Measurements from ENCODE around the gene IGSF21. TPM values are rescaled to one million over a fixed set of nuclear protein-coding genes. Genes with fewer than 3 reads are reported as not detected.

Gene IGSF21
- total RNA-seq, 1 experiment from 2014 or later, result 5.2 TPM

- Mint-ChIP-seq H3K27me3 (ENCODE audit: low read depth) (peaks cover 17% of the 10 kb centered on the region), H3K4me3 (no peak overlapping the region), H3K9me3 (peaks cover 0 to 2% of the 10 kb centered on the region in 2 experiments; a peak in 1 of 5 replicates), H3K27ac (no peak overlapping the region; a peak in 1 of 7 replicates), H3K4me1 (peaks cover 27 to 35% of the 10 kb centered on the region in 2 experiments), H3K36me3 (ENCODE audit: insufficient read depth in 1 of 3, low read depth in 3 of 3) (no peaks in the 10 kb centered on the region; a peak in 1 of 7 replicates)
- no peak overlapping the region for H3K18ac ChIP-seq (ENCODE audit: insufficient read length, low read depth, low read length)
- H3K79me1 ChIP-seq (ENCODE audit: insufficient read depth, low read depth, low read length, poor library complexity, severe bottlenecking), result no peaks in the 10 kb centered on the region
- DNase-seq, result no peak
- H2BK15ac ChIP-seq (ENCODE audit: low read depth, low read length), result no peak overlapping the region
- no peak overlapping the region for H3K4ac ChIP-seq (ENCODE audit: low read depth, low read length)
- H3K79me2 ChIP-seq (ENCODE audit: insufficient read depth, low read length), result no peaks in the 10 kb centered on the region
- no peak overlapping the region for H2AFZ ChIP-seq (ENCODE audit: low read length)
- H3K56ac ChIP-seq (ENCODE audit: insufficient read length, low read depth, low read length), result no peak overlapping the region
- no peak overlapping the region for H3K4me2 ChIP-seq (ENCODE audit: insufficient read depth, insufficient read length, low read length)
- H4K8ac ChIP-seq (replicated peaks; ENCODE audit: insufficient read length, low read depth, low read length), result no peak overlapping the region
- H2BK12ac ChIP-seq (ENCODE audit: insufficient read length, low read depth, low read length), result no peak overlapping the region
- no peak overlapping the region for H2BK20ac ChIP-seq (ENCODE audit: low read depth, low read length, poor library complexity, severe bottlenecking)
- peaks cover 3% of the 10 kb centered on the region; the same call in 1 of the 2 replicates for H3K4me1 ChIP-seq (ENCODE audit: insufficient read depth, low read length)
- no peak overlapping the region for H3T11ph ChIP-seq (ENCODE audit: low read length)
- H2AK5ac ChIP-seq (ENCODE audit: insufficient read length, low read length), result no peak overlapping the region
- no peak overlapping the region for H3K23ac ChIP-seq (ENCODE audit: insufficient read length, low read depth, low read length)
- WGBS (ENCODE audit: extremely low coverage, insufficient read length, low lambda C conversion rate), result no CpG with 5 or more reads among the region's 5 CpGs
- H3K14ac ChIP-seq (ENCODE audit: insufficient read depth, low read length), result no peak overlapping the region
- H4K20me1 ChIP-seq (ENCODE audit: control insufficient read depth, insufficient read depth, insufficient read length), result no peaks in the 10 kb centered on the region
- H3K9me3 ChIP-seq (ENCODE audit: control insufficient read depth, low read depth, low read length), result no peaks in the 10 kb centered on the region
- no peak overlapping the region for H4K5ac ChIP-seq (ENCODE audit: insufficient read length, low read depth, low read length)
- TF ChIP-seq, protein P1, sequence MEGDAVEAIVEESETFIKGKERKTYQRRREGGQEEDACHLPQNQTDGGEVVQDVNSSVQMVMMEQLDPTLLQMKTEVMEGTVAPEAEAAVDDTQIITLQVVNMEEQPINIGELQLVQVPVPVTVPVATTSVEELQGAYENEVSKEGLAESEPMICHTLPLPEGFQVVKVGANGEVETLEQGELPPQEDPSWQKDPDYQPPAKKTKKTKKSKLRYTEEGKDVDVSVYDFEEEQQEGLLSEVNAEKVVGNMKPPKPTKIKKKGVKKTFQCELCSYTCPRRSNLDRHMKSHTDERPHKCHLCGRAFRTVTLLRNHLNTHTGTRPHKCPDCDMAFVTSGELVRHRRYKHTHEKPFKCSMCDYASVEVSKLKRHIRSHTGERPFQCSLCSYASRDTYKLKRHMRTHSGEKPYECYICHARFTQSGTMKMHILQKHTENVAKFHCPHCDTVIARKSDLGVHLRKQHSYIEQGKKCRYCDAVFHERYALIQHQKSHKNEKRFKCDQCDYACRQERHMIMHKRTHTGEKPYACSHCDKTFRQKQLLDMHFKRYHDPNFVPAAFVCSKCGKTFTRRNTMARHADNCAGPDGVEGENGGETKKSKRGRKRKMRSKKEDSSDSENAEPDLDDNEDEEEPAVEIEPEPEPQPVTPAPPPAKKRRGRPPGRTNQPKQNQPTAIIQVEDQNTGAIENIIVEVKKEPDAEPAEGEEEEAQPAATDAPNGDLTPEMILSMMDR (conservative IDR thresholded peaks at IDR 0.05), result no peak
- H3K23me2 ChIP-seq (ENCODE audit: insufficient read length, low read depth, low read length, poor library complexity, severe bottlenecking), result no peaks in the 10 kb centered on the region
- H2BK120ac ChIP-seq (ENCODE audit: low read depth, low read length, poor library complexity, severe bottlenecking), result no peak overlapping the region
- no peak overlapping the region for H4K91ac ChIP-seq (ENCODE audit: insufficient read length, low read depth, low read length)
- H2BK5ac ChIP-seq (ENCODE audit: insufficient read length, low read length), result no peak overlapping the region
- H3K9ac ChIP-seq (ENCODE audit: extremely low read depth, insufficient read length, low read length), result no peak overlapping the region
- H3K27me3 ChIP-seq (ENCODE audit: insufficient read depth, low read length), result no peaks in the 10 kb centered on the region
- no peak overlapping the region for H3K27ac ChIP-seq (ENCODE audit: insufficient read length, low read depth, low read length)
Measured at GRCh38 chr1:18386591-18386990, 279.0 kb downstream of the IGSF21 start.

Data from H9 (cell line).